ENCODE measurements around the gene SRBD1. TPM values are rescaled to one million over a fixed set of nuclear protein-coding genes. Genes with fewer than 3 reads are reported as not detected.

The SRBD1 gene
- total RNA-seq, 2 experiments from 2014 or later, result 19.4 to 20.0 TPM

DNA sequence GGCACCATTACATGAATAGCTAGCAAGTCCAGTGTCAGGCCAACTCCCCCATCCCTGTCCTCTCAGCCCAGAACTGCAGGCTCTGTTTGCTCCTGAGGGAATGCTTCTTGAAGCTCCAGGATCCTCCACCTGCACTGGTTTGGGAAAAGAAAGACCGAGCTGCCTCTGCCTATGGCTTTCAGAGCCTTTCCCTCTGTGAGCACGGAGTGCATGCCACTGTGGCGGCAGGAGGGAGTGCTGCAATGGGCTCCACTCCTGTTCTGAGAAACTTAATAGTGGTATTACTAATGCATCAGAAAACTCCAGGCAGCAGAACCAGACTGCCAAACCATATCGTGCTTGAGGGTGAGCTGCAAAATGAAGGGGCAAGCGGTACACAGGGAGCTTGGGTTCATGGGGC lies 271.8 kb downstream of the SRBD1 start:
- Mint-ChIP-seq H3K27me3 (no peaks in the 10 kb centered on the region), H3K4me1 (no peaks in the 10 kb centered on the region), H3K27ac (no peak overlapping the region), H3K36me3 (ENCODE audit: low read depth) (no peaks in the 10 kb centered on the region), H3K4me3 (no peak overlapping the region), H3K9me3 (no peaks in the 10 kb centered on the region)
- CTCF ChIA-PET, result interaction anchor here (1.4 to 1.6 kb wide), 2 partner anchors 9 to 13 kb away, joined by 3 to 5 read pairs; no protein-coding TSS in a partner anchor
- POLR2A ChIA-PET, result no interaction called here
- DNase-seq, result no peak

Other genes starting within 250 kb of the SRBD1 start
- gene PRKCE, start 40.4 kb upstream of the SRBD1 start, total RNA-seq, result 10 to 100 TPM; 13.1 to 15.4 TPM